CD4-positive, alpha-beta T cell treated with Interleukin-17A for 4 hours (primary cell): Measurements from ENCODE around the gene ARHGAP33.
A peak's percentile ranks its signal among the peaks of the same experiment; 100 is the strongest.
"Not testable (repeated sequence)": the region's sequence is repeated elsewhere in the genome, so short reads cannot be mapped to it uniquely, and the experiment has no call there.

Experiments used
- DNase-seq: peaks from one replicate; pipeline ENCODE4 v3.0.0-alpha.2; 2020; ENCODE audit warnings: mixed read lengths

Gene ARHGAP33

GRCh38 chr19:35780717-35781116, 5.4 kb downstream of the ARHGAP33 start:
- DNase-seq = no peak

GRCh38 chr19:35781650-35782049, 6.3 kb downstream of the ARHGAP33 start:
- no peak for DNase-seq

- DNase-seq = no peak
Observed at GRCh38 chr19:35782589-35782988, 7.2 kb downstream of the ARHGAP33 start.

GRCh38 chr19:35783469-35784434, 8.4 kb downstream of the ARHGAP33 start:
- DNase-seq = no peak

- DNase-seq = no peak
Observed at GRCh38 chr19:35784503-35785338, 9.4 kb downstream of the ARHGAP33 start.

GRCh38 chr19:35785339-35785627, 9.9 kb downstream of the ARHGAP33 start:
- no peak for DNase-seq

- no peak for DNase-seq
Observed at GRCh38 chr19:35786299-35787160, 11.2 kb downstream of the ARHGAP33 start.

GRCh38 chr19:35787227-35787799, 11.9 kb downstream of the ARHGAP33 start:
- no peak for DNase-seq

GRCh38 chr19:35788205-35788960, 13.0 kb downstream of the ARHGAP33 start:
- DNase-seq = no peak

- DNase-seq = no peak
Observed at GRCh38 chr19:35789195-35789977, 14.0 kb downstream of the ARHGAP33 start.

GRCh38 chr19:35789978-35790944, 14.9 kb downstream of the ARHGAP33 start:
- no peak for DNase-seq

GRCh38 chr19:35790981-35791813, 15.8 kb downstream of the ARHGAP33 start:
- peak; percentile 18 for DNase-seq

GRCh38 chr19:35791814-35792279, 16.5 kb downstream of the ARHGAP33 start:
- no peak for DNase-seq

- DNase-seq = no peak
Observed at GRCh38 chr19:35792312-35792711, 16.9 kb downstream of the ARHGAP33 start.

GRCh38 chr19:35792888-35793287, 17.5 kb downstream of the ARHGAP33 start:
- no peak for DNase-seq

- DNase-seq = no peak
Observed at GRCh38 chr19:35793381-35794165, 18.2 kb downstream of the ARHGAP33 start.

- DNase-seq = not testable (repeated sequence)
Observed at GRCh38 chr19:35795564-35795963, 20.2 kb downstream of the ARHGAP33 start.
